Left ventricle myocardium inferior (tissue), 1 donor: ENCODE data around the gene SFTPD. TPM values are rescaled to one million over a fixed set of nuclear protein-coding genes. Genes with fewer than 3 reads are reported as not detected.
"Not testable (repeated sequence)": the region's sequence is repeated elsewhere in the genome, so short reads cannot be mapped to it uniquely, and the experiment has no call there.

Experiments
- DNase-seq: peaks from one replicate; pipeline ENCODE4 v3.0.0-alpha.2; 2020
- H3K27ac ChIP-seq: fragments of 200-600 bp; replicated peaks from 2 replicates; pipeline ENCODE4 v1.8.0; 2021
- H3K27me3 ChIP-seq: fragments of 200-600 bp; 2 replicates; pipeline ENCODE4 v1.8.0; 2021; ENCODE audit warnings: low read depth
- H3K36me3 ChIP-seq: fragments of 200-600 bp; 2 replicates; pipeline ENCODE4 v1.8.0; 2021
- H3K4me1 ChIP-seq: fragments of 200-600 bp; 2 replicates; pipeline ENCODE4 v1.8.0; 2021
- H3K4me3 ChIP-seq: fragments of 200-600 bp; 2 replicates; pipeline ENCODE4 v1.8.0; 2021; ENCODE audit warnings: mild to moderate bottlenecking, moderate library complexity
- H3K9me3 ChIP-seq: fragments of 200-600 bp; replicated peaks from 2 replicates; pipeline ENCODE4 v1.8.0; 2021
- intact Hi-C: fragments of 100-400 bp; cut with micrococcal nuclease; formaldehyde crosslinking; loops from one replicate; pipeline ENCODE4 v1.11.0; 2022
- long read RNA-seq: library from polyadenylated mRNA; unstranded; transcript quantifications from one replicate; pipeline ENCODE4 v2.0.0, GENCODE V29; 2021
- total RNA-seq: library from RNA; stranded (reverse); fragmentation: NEBNext Ultra II Directional; extraction: Animal tissue kit (Norgen Biotek cat#: 25700); gene quantifications from one replicate; pipeline ENCODE4 v1.2.1, GENCODE V29; 2021
- TF ChIP-seq, protein P1 (sequence below): fragments of 200-600 bp; IDR thresholded peaks from 2 replicates; pipeline ENCODE4 v1.8.0; 2021; ENCODE audit warnings: antibody characterized with exemption, mild to moderate bottlenecking, borderline replicate concordance
- donor health status: DM: no; HTN: yes; CAD: no; lungs with severe emphysema.

Gene SFTPD
- total RNA-seq: 0.49 TPM
- long read RNA-seq, partial matches to known transcripts: 0 of 1 reads
- long read RNA-seq, other reads (novel, unspliced or antisense): 1 of 1 reads

DNA sequence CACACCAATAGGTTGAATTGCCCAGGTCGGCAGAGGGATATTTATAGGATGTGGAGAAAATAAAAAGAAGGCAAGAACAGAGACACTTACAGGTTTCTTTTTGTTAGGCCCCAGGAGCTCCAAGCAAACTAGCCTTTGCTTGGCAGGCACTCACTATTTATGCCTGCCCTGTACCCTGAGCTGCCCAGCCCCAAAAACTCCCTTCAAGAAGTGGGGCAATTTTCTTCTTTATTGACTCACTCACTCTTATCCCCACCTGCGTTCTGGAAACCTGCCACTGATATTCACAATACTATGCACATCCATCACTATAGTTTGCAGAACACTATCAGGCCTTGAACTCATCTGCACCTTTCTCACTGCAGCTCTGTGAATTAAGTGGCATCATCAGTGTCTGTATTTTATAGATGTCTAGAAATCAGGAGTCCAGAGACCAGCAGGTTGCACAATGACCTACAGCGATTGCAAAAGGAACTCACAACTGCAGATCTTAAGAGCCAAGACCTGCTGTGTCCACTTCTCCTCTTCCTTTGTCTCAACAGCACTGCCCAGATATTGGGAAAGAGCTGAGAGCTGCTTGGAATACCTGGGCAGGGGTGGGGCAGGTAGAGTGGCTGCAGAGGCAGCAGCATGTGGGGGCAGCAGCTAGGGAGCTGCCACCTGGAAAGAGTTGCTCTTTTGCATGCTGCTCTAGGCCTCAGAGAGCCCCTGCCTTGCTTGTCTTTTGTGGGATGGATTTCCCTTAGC is at the start of gene SFTPD:
Gene SFTPD, minus strand, starts transcription at position 130 of the 747 bp plus-strand sequence. CDS start 2,446 bp downstream, outside the sequence.
- peaks cover 38% of the 10 kb centered on the region for H3K9me3 ChIP-seq
- no peak within 1 kb of the TSS for H3K4me3 ChIP-seq
- H3K27ac ChIP-seq: no peak within 1 kb of the TSS
- H3K36me3 ChIP-seq: peaks cover 23% of the 10 kb centered on the region
- no peaks in the 10 kb centered on the region for H3K4me1 ChIP-seq
- no peak for DNase-seq
- intact Hi-C loops: no loop called here
- TF ChIP-seq, protein P1, sequence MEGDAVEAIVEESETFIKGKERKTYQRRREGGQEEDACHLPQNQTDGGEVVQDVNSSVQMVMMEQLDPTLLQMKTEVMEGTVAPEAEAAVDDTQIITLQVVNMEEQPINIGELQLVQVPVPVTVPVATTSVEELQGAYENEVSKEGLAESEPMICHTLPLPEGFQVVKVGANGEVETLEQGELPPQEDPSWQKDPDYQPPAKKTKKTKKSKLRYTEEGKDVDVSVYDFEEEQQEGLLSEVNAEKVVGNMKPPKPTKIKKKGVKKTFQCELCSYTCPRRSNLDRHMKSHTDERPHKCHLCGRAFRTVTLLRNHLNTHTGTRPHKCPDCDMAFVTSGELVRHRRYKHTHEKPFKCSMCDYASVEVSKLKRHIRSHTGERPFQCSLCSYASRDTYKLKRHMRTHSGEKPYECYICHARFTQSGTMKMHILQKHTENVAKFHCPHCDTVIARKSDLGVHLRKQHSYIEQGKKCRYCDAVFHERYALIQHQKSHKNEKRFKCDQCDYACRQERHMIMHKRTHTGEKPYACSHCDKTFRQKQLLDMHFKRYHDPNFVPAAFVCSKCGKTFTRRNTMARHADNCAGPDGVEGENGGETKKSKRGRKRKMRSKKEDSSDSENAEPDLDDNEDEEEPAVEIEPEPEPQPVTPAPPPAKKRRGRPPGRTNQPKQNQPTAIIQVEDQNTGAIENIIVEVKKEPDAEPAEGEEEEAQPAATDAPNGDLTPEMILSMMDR: no peak
- no peaks in the 10 kb centered on the region for H3K27me3 ChIP-seq

DNA sequence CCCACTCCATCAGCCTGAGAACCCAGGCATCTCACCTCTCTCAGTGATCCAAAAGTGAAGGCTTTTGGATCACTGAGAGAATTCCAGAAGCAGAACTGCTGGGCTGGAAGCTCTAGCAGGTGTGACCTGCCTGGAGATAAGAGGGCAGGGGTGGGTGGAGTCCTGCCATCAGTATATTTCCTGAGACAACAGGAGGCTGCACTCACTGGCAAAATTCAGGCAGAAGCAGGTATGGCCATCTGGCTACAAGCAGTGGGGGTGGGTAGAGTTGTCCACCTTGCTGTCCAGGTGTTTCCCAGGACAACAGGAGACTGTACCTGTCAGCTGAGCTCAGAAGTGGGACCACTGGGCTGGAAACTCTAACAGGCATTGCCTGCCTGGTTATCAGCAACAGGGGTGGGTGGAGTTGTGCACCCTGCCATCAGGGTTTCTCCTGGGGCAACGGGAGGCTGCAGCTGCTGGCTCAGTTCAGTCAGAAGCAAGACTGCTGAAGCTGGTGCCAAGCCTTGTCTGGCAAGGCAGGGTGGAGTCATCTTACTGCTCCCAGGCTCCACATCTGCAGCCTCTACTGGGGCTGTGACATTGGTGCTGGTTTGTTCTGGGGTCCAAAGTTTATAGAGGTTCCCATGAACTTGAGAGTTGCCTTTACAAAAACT is 47.2 kb upstream of the SFTPD start:
- intact Hi-C loops: no loop called here
- peaks cover 4% of the 10 kb centered on the region for H3K27me3 ChIP-seq
- no peak overlapping the region for H3K4me3 ChIP-seq
- peaks cover 5% of the 10 kb centered on the region for H3K4me1 ChIP-seq
- TF ChIP-seq, protein P1: no peak
- no peak for DNase-seq
- H3K36me3 ChIP-seq: no peaks in the 10 kb centered on the region
- peaks cover 5% of the 10 kb centered on the region for H3K9me3 ChIP-seq
- no peak overlapping the region for H3K27ac ChIP-seq

DNA sequence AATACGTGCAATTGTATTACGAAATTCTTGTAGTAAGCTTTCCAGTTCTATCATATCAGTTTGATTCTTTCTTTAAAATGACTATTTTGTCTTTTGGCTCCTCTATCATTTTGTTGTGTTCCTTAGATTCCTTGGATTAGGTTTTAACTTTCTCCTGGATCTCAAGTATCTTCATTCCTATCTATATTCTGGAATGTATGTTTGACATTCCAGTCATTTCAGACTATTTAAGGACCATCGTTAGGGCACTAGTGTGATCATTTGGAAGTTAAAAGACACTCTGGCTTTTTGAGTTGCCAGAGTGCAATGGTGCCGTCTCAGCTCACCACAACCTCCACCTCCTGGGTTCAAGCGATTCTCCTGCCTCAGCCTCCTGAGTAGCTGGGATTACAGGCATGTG is 45.7 kb upstream of the SFTPD start:
- H3K4me1 ChIP-seq: no peaks in the 10 kb centered on the region
- no peak overlapping the region for H3K4me3 ChIP-seq
- H3K36me3 ChIP-seq: no peaks in the 10 kb centered on the region
- intact Hi-C loops: no loop called here
- peaks cover 19% of the 10 kb centered on the region for H3K9me3 ChIP-seq
- H3K27me3 ChIP-seq: peaks cover 3% of the 10 kb centered on the region
- TF ChIP-seq, protein P1: no peak
- H3K27ac ChIP-seq: no peak overlapping the region
- DNase-seq: no peak

DNA sequence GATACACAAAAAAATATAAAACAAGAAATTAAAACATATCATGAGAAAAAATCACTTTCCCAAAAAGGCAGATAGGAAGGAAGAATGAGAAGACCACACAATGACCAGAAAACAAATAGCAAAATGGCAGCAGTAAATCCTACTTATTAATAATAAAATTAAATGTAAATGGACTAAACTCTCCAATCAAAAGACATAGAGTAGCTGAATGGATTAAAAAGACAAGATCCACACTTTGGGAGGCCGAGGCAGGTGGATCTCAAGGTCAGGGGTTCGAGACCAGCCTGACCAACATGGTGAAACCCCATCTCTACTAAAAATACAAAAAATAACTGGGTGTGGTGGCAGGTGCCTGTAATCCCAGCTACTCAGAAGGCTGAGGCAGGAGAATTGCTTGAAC is 39.3 kb upstream of the SFTPD start:
- Histone ChIP-seq H3K27me3 (peaks cover 42% of the 10 kb centered on the region), H3K9me3 (peaks cover 36% of the 10 kb centered on the region)
- H3K4me1 ChIP-seq, H3K36me3 ChIP-seq, H3K4me3 ChIP-seq, DNase-seq, H3K27ac ChIP-seq, intact Hi-C loops: not testable (repeated sequence)

DNA sequence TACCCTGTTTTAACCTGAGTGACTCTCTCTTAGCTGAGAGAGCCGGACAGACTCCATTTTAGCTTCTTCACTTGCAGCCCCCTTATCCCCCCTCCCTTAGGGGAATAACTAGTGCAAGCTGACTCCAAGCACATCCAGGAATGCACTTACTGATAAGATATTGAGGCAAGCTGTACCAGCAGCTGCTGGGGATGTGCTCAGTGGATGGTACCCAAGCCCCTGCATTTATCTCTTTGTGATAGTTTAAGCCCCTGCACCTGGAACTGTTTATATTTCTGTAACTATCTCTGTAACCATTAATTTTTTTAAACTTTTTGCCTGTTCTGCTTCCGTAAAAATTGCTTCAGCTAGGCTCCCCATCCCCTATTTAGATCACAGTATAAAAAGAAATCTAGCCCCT is 37.8 kb upstream of the SFTPD start:
- H3K4me3 ChIP-seq, DNase-seq, intact Hi-C loops, H3K36me3 ChIP-seq, H3K27ac ChIP-seq: not testable (repeated sequence)
- Histone ChIP-seq H3K27me3 (peaks cover 57% of the 10 kb centered on the region), H3K9me3 (peaks cover 36% of the 10 kb centered on the region), H3K4me1 (peaks cover 17% of the 10 kb centered on the region)

DNA sequence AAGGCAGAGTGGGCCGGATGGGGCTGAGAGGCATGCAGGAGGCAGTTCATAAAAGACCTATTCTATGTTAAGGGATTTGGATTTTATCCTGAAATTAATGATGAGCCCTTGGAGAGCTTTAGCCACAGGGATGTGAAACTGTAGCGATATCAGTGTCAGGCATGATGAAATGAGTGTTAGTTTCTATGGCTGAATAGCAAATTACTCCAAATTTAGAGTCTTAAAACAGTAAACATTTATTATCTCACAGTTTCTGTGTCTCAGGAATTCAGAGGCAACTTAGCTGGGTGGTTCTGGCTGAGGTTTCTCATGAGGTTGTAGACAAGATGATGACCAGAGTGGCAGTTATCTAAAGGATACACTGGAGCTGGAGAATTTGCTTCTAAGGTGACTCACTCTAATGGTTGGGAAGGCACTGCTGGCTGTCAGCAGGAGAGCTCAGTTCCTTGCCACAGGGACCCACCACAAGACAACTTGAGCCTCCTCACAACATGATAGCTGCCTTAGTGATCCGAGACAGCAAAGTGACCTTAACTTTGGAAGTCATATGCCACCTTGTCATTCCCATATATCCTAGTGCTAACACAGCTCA is 36.7 kb upstream of the SFTPD start:
- Histone ChIP-seq H3K36me3 (no peaks in the 10 kb centered on the region), H3K9me3 (peaks cover 27% of the 10 kb centered on the region), H3K4me3 (no peak overlapping the region), H3K27ac (no peak overlapping the region), H3K27me3 (peaks cover 62% of the 10 kb centered on the region), H3K4me1 (peaks cover 24% of the 10 kb centered on the region)
- TF ChIP-seq, protein P1: no peak
- intact Hi-C loops: no loop called here
- DNase-seq: no peak
